Measurements from ENCODE around the gene KLHL3.

Gene KLHL3

GRCh38 chr5:137602721-137603273 lies 133.1 kb downstream of the KLHL3 start:
- Histone ChIP-seq H3K9me3 (ENCODE audit: control insufficient read depth, insufficient read depth, low read depth, low read length) (no peaks in the 10 kb centered on the region), H3K27ac (ENCODE audit: extremely low read depth, low read depth, low read length) (no peak overlapping the region), H3K36me3 (ENCODE audit: control insufficient read depth in 2 of 2, insufficient read depth in 1 of 2, low read length in 2 of 2) (no peaks in the 10 kb centered on the region), H3K4me1 (ENCODE audit: control insufficient read depth, insufficient read depth, low read length) (no peaks in the 10 kb centered on the region), H3K4me3 (ENCODE audit: low read depth, low read length) (no peak overlapping the region)
- ChIA-PET CTCF (interaction anchor here (0.7 kb wide), 1 partner anchor 211 kb away, joined by 3 read pairs; no protein-coding TSS in a partner anchor), POLR2A (no interaction called here)
- TF ChIP-seq ZNF214 (tag by site-specific recombination; IDR thresholded peaks at IDR 0.05; ENCODE audit: borderline replicate concordance) (no peak), ZNF132 (tag by site-specific recombination; IDR thresholded peaks at IDR 0.05; ENCODE audit: borderline replicate concordance) (no peak)

DNA sequence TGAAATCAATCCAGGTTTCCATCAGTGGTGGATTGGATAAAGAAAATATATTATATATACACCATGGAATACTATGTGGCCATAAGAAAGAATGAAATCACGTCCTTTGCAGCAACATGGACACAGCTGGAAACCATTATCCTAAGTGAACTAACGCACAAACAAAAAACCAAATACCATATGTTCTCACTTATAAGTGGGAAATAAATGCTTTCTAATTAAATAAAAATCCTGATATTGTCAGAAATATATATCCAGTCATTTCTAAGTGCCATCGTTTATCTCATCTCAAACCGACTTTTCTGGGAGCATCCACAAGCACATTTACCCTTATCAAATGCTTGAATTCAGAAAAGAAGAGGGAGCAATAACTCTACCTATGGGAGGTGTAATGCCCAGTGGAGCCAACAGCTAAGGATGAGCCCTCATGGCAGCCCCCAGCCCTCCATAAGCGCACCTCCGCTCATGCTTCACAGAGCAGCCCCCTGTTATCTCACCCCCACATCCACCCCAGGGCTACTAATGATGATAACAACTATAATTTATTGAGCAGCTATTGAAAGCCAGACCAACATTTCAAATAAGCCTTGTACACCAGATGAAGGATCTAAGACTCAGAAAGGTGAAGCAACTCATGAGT lies 135.0 kb downstream of the KLHL3 start:
- ChIA-PET POLR2A (no interaction called here), CTCF (no interaction called here)
- no peak overlapping the region for H3K27ac ChIP-seq (ENCODE audit: extremely low read depth, low read depth, low read length)

DNA sequence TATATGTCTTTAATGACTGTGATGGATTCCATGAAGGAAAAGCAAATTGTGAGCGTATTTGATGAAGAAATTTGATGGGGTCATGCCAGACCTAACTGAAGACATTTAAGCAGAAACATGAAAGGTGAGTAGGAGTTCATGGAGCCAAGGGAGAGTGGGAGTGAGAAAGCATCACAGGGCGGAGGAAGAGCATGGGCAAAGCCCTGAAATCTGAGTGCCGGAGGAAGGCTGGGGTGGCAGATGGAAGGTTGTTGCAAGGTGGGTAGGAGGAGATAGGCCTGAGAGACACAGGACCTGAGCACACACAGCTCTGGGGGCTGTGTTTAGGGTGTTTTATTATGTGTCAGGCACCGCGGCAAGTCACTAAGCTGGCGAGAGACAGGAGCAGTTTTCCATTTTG lies 136.4 kb downstream of the KLHL3 start:
- TF ChIP-seq EGR2 (tag by site-specific recombination; IDR thresholded peaks at IDR 0.05; ENCODE audit: low read depth) = peak; percentile 88
- TF ChIP-seq ZNF48 (tag by site-specific recombination; IDR thresholded peaks at IDR 0.05) = no peak
- no peak for TF ChIP-seq GLI2 (tag by site-specific recombination; IDR thresholded peaks at IDR 0.05; ENCODE audit: borderline replicate concordance, low read depth)
- TF ChIP-seq ZNF707 (tag by site-specific recombination; IDR thresholded peaks at IDR 0.05) = no peak
- TF ChIP-seq SALL2 (tag by site-specific recombination; IDR thresholded peaks at IDR 0.05; ENCODE audit: borderline replicate concordance) = no peak
- peak; percentile 69 for TF ChIP-seq ZFHX2 (tag by site-specific recombination; conservative IDR thresholded peaks at IDR 0.05)
- Histone ChIP-seq H3K9me3 (ENCODE audit: control insufficient read depth, insufficient read depth, low read depth, low read length) (no peaks in the 10 kb centered on the region), H3K36me3 (ENCODE audit: control insufficient read depth in 2 of 2, insufficient read depth in 1 of 2, low read length in 2 of 2) (no peaks in the 10 kb centered on the region), H3K4me1 (ENCODE audit: control insufficient read depth, insufficient read depth, low read length) (no peaks in the 10 kb centered on the region), H3K4me3 (ENCODE audit: low read depth, low read length) (no peak overlapping the region), H3K27ac (ENCODE audit: extremely low read depth, low read depth, low read length) (no peak overlapping the region)
- ChIA-PET CTCF (no interaction called here), POLR2A (no interaction called here)

More for the DNA sequence above, 135.0 kb downstream of the KLHL3 start:
- H3K36me3 ChIP-seq (ENCODE audit: control insufficient read depth in 2 of 2, insufficient read depth in 1 of 2, low read length in 2 of 2) = no peaks in the 10 kb centered on the region
- H3K9me3 ChIP-seq (ENCODE audit: control insufficient read depth, insufficient read depth, low read depth, low read length) = no peaks in the 10 kb centered on the region
- no peak overlapping the region for H3K4me3 ChIP-seq (ENCODE audit: low read depth, low read length)
- TF ChIP-seq MEIS1 (CRISPR knock-in tag; IDR thresholded peaks at IDR 0.05; ENCODE audit: borderline replicate concordance) = no peak
- no peak for TF ChIP-seq ZNF747 (tag by site-specific recombination; IDR thresholded peaks at IDR 0.05)
- no peak for TF ChIP-seq ZNF654 (tag by site-specific recombination; IDR thresholded peaks at IDR 0.05; ENCODE audit: low read depth)
- TF ChIP-seq, protein P1, sequence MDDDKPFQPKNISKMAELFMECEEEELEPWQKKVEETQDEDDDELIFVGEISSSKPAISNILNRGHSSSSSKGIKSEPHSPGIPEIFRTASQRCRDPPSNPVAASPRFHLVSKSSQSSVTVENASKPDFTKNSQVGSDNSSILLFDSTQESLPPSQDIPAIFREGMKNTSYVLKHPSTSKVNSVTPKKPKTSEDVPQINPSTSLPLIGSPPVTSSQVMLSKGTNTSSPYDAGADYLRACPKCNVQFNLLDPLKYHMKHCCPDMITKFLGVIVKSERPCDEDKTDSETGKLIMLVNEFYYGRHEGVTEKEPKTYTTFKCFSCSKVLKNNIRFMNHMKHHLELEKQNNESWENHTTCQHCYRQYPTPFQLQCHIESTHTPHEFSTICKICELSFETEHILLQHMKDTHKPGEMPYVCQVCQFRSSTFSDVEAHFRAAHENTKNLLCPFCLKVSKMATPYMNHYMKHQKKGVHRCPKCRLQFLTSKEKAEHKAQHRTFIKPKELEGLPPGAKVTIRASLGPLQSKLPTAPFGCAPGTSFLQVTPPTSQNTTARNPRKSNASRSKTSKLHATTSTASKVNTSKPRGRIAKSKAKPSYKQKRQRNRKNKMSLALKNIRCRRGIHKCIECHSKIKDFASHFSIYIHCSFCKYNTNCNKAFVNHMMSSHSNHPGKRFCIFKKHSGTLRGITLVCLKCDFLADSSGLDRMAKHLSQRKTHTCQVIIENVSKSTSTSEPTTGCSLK (tag by site-specific recombination; IDR thresholded peaks at IDR 0.05) = no peak
- no peaks in the 10 kb centered on the region for H3K4me1 ChIP-seq (ENCODE audit: control insufficient read depth, insufficient read depth, low read length)

GRCh38 chr5:137598399-137598798 lies 137.5 kb downstream of the KLHL3 start:
- CTCF ChIA-PET = interaction anchor here (0.6 to 0.9 kb wide), 2 partner anchors 253 to 278 kb away, joined by 3 read pairs; no protein-coding TSS in a partner anchor

More at GRCh38 chr5:137598399-137598798, 137.5 kb downstream of the KLHL3 start:
- POLR2A ChIA-PET = no interaction called here
- H3K4me3 ChIP-seq (ENCODE audit: low read depth, low read length) = no peak overlapping the region
- no peaks in the 10 kb centered on the region for H3K4me1 ChIP-seq (ENCODE audit: control insufficient read depth, insufficient read depth, low read length)
- H3K9me3 ChIP-seq (ENCODE audit: control insufficient read depth, insufficient read depth, low read depth, low read length) = no peaks in the 10 kb centered on the region
- no peak overlapping the region for H3K27ac ChIP-seq (ENCODE audit: extremely low read depth, low read depth, low read length)
- no peak for TF ChIP-seq GLI4 (tag by site-specific recombination; IDR thresholded peaks at IDR 0.05)
- 0 out of 2 replicates have a peak, but pooled peaks have one; percentile 16 for TF ChIP-seq ZFHX2 (tag by site-specific recombination; conservative IDR thresholded peaks at IDR 0.05)
- H3K36me3 ChIP-seq (ENCODE audit: control insufficient read depth in 2 of 2, insufficient read depth in 1 of 2, low read length in 2 of 2) = no peaks in the 10 kb centered on the region
